Gastroesophageal sphincter (tissue), 4 donors: Measurements from ENCODE around the gene ZNF10. TPM values are rescaled to one million over a fixed set of nuclear protein-coding genes. Genes with fewer than 3 reads are reported as not detected.

ENCODE experiments used
- ATAC-seq: fragments of 150-250 bp; one replicate; pipeline ENCODE4 v1.9.1; 2016; ENCODE audit warnings: mild to moderate bottlenecking, moderate library complexity
- H3K27ac ChIP-seq, 4 donors: fragments of 200-600 bp; sonication (generic) in 3 of 4; 1 replicate in 3 of 4; 2 replicates in 1 of 4; pipeline ENCODE4 v1.5.1; 2016 to 2019
- H3K27me3 ChIP-seq: fragments of 200-600 bp; sonication (generic); one replicate; pipeline ENCODE4 v1.5.1; 2019
- H3K36me3 ChIP-seq, 2 donors: fragments of 200-600 bp; sonication (generic); one replicate each; pipeline ENCODE4 v1.5.1; 2019; ENCODE audit warnings: control low read depth in 1 of 2
- H3K4me1 ChIP-seq, 3 donors: fragments of 200-600 bp; sonication (generic); 1 replicate in 2 of 3; 2 replicates in 1 of 3; pipeline ENCODE4 v1.5.1; 2016 to 2019; ENCODE audit warnings: control low read depth in 2 of 3
- H3K4me3 ChIP-seq, 2 donors: fragments of 200-600 bp; sonication (generic); one replicate each; pipeline ENCODE4 v1.5.1; 2019; ENCODE audit warnings: mild to moderate bottlenecking in 1 of 2, moderate library complexity in 1 of 2
- H3K9me3 ChIP-seq, 3 donors: fragments of 200-600 bp; sonication (generic); one replicate each; pipeline ENCODE4 v1.5.1; 2017 to 2019; ENCODE audit warnings: control low read depth in 2 of 3
- CTCF ChIP-seq, 4 experiments: fragments of 200-600 bp in 2 of 4; fragments of 450-650 bp in 2 of 4; sonication (generic) in 1 of 4; IDR thresholded peaks; one replicate each; pipeline ENCODE4 v1.5.1; 2017 to 2019; ENCODE audit warnings: antibody characterized with exemption in 4 of 4, mild to moderate bottlenecking in 2 of 4, moderate library complexity in 2 of 4
- EP300 ChIP-seq: sonication (generic); formaldehyde crosslinking; IDR thresholded peaks from one replicate; pipeline ENCODE4 v1.6.1; 2017; ENCODE audit warnings: antibody characterized with exemption, mild to moderate bottlenecking
- POLR2A ChIP-seq, 2 donors: fragments of 450-650 bp; IDR thresholded peaks; one replicate each; pipeline ENCODE4 v1.6.1; 2017; ENCODE audit warnings: antibody characterized with exemption in 2 of 2, mild to moderate bottlenecking in 2 of 2, moderate library complexity in 1 of 2
- POLR2AphosphoS5 ChIP-seq: sonication (generic); formaldehyde crosslinking; IDR thresholded peaks from one replicate; pipeline ENCODE4 v1.6.1; 2017; ENCODE audit warnings: antibody characterized with exemption
- WGBS, 2 donors: methylation state at CpG; one replicate each; pipeline ENCODE4 v1.1.5; 2018; ENCODE audit warnings: low coverage in 1 of 2; 5-methylcytosine and 5-hydroxymethylcytosine counted together
- total RNA-seq, 4 donors: library from RNA; depleted of rRNA; stranded (reverse); fragments of >200 nt; gene quantifications; one replicate each; pipeline ENCODE4 v1.1.0, GENCODE V29; 2016

ZNF10 gene
- total RNA-seq, 4 donors from 2014 or later, result 1.8 to 20.9 (median 11.1) TPM

GRCh38 chr12:133106253-133106652, 24.2 kb upstream of the ZNF10 start:
- Histone ChIP-seq H3K27ac (no peak overlapping the region), H3K4me3 (no peak overlapping the region), H3K4me1 (no peaks in the 10 kb centered on the region), H3K27me3 (no peaks in the 10 kb centered on the region), H3K36me3 (peaks cover 19 to 97% of the 10 kb centered on the region in 2 donors), H3K9me3 (peaks cover 32 to 100% (median 52%) of the 10 kb centered on the region in 3 donors)
- no peak for ATAC-seq
- WGBS, 2 donors, result 97 to 100% methylated on average over 5 of the region's 5 CpGs
- TF ChIP-seq POLR2A (IDR thresholded peaks at IDR 0.05) (no peak), CTCF (IDR thresholded peaks at IDR 0.05) (no peak), EP300 (no peak), POLR2AphosphoS5 (no peak)

GRCh38 chr12:133107121-133107520, 23.3 kb upstream of the ZNF10 start:
- no peak for ATAC-seq
- H3K27ac ChIP-seq, result no peak overlapping the region
- no peak overlapping the region for H3K4me3 ChIP-seq
- no peak for TF ChIP-seq POLR2AphosphoS5
- no peaks in the 10 kb centered on the region for H3K4me1 ChIP-seq
- 96 to 100% methylated on average over 1 of the region's 1 CpG for WGBS, 2 donors
- peaks cover 16 to 89% of the 10 kb centered on the region in 2 donors for H3K36me3 ChIP-seq
- H3K27me3 ChIP-seq, result no peaks in the 10 kb centered on the region
- peaks cover 30 to 100% (median 48%) of the 10 kb centered on the region in 3 donors for H3K9me3 ChIP-seq

GRCh38 chr12:133108150-133108549, 22.3 kb upstream of the ZNF10 start:
- TF ChIP-seq POLR2A (IDR thresholded peaks at IDR 0.05), result no peak
- no peak for TF ChIP-seq CTCF (IDR thresholded peaks at IDR 0.05)
- Histone ChIP-seq H3K9me3 (peaks cover 27 to 100% (median 45%) of the 10 kb centered on the region in 3 donors), H3K4me1 (no peaks in the 10 kb centered on the region), H3K4me3 (no peak overlapping the region), H3K27ac (no peak overlapping the region), H3K27me3 (no peaks in the 10 kb centered on the region), H3K36me3 (peaks cover 16 to 78% of the 10 kb centered on the region in 2 donors)
- ATAC-seq, result no peak
- WGBS, 2 donors, result 92 to 94% methylated on average over 2 of the region's 2 CpGs

GRCh38 chr12:133120385-133121191, 9.8 kb upstream of the ZNF10 start:
- ATAC-seq, result no peak

GRCh38 chr12:133124674-133125073, 5.8 kb upstream of the ZNF10 start:
- Histone ChIP-seq H3K36me3 (peaks cover 16 to 88% of the 10 kb centered on the region in 2 donors), H3K4me3 (no peak overlapping the region), H3K27ac (no peak overlapping the region), H3K4me1 (peaks cover 0 to 7% (median 0%) of the 10 kb centered on the region in 3 donors), H3K27me3 (no peaks in the 10 kb centered on the region), H3K9me3 (peaks cover 8 to 95% (median 30%) of the 10 kb centered on the region in 3 donors)
- no peak for ATAC-seq
- TF ChIP-seq POLR2AphosphoS5 (no peak), POLR2A (IDR thresholded peaks at IDR 0.05) (no peak), EP300 (no peak), CTCF (IDR thresholded peaks at IDR 0.05) (no peak)
- WGBS, 2 donors, result 96 to 100% methylated on average over 2 of the region's 2 CpGs

More at GRCh38 chr12:133120385-133121191, 9.8 kb upstream of the ZNF10 start:
- 96 to 100% methylated on average over 3 of the region's 3 CpGs for WGBS, 2 donors
- peaks cover 19 to 100% (median 40%) of the 10 kb centered on the region in 3 donors for H3K9me3 ChIP-seq
- no peak for TF ChIP-seq POLR2AphosphoS5
- TF ChIP-seq CTCF (IDR thresholded peaks at IDR 0.05), result no peak
- TF ChIP-seq EP300, result no peak
- TF ChIP-seq POLR2A (IDR thresholded peaks at IDR 0.05), result no peak
- H3K4me1 ChIP-seq, result no peaks in the 10 kb centered on the region
- no peak overlapping the region for H3K27ac ChIP-seq
- peaks cover 21 to 98% of the 10 kb centered on the region in 2 donors for H3K36me3 ChIP-seq
- no peaks in the 10 kb centered on the region for H3K27me3 ChIP-seq
- no peak overlapping the region for H3K4me3 ChIP-seq
